SKM-1 treated with dmso at 0.1 percent for 144 hours (cell line): ENCODE measurements around the gene SEL1L2.
A peak's percentile ranks its signal among the peaks of the same experiment; 100 is the strongest.

Experiments used
- DNase-seq: peaks from one replicate; lab custom pipeline; 2025; ENCODE audit not compliant: unreplicated experiment; lab: John Stamatoyannopoulos, UW

SEL1L2 gene

DNA sequence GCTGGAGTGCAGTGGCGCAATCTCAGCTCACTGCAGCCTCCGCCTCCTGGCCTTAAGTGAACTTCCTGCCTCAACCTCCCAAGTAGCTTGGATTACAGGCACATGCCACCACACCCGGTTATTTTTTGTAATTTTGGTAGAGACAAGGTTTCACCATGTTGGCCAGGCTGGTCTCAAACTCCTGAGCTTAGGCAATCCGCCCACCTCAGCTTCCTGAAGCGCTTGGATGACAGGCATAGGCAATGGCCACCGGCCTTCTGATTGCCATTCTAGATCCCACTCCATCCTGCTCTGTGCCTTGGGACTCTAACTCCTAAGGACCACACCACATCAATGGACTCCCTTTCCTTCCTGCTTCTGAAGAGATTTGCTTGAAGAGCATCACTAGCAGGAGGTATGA, 60.6 kb downstream of the SEL1L2 start:
- DNase-seq, result no peak

GRCh38 chr20:13928901-13929300, 61.5 kb downstream of the SEL1L2 start:
- no peak for DNase-seq

- DNase-seq, result no peak
Measured at GRCh38 chr20:13927171-13927570, 63.2 kb downstream of the SEL1L2 start.

- DNase-seq, result no peak
Measured at GRCh38 chr20:13922241-13922640, 68.2 kb downstream of the SEL1L2 start.

DNA sequence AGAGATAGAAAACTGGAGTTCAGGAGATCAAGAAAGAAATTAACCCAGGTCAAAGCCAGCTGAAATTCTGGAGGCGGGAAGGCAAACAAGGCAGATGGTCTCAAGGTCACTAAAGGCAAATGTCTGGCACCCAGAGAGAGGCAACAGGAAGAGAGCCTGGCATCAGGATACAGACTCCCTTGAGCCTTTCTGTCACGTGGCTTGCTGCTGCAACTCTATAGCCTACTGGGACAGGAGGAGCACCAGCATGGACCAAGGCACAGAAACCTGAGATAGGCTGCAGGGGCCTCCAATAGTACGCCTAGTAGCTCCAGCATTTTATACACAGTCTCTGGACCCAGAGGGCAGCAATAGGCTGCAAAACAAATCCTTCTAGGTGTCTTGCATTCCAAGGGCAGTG, 75.1 kb downstream of the SEL1L2 start:
- no peak for DNase-seq

DNA sequence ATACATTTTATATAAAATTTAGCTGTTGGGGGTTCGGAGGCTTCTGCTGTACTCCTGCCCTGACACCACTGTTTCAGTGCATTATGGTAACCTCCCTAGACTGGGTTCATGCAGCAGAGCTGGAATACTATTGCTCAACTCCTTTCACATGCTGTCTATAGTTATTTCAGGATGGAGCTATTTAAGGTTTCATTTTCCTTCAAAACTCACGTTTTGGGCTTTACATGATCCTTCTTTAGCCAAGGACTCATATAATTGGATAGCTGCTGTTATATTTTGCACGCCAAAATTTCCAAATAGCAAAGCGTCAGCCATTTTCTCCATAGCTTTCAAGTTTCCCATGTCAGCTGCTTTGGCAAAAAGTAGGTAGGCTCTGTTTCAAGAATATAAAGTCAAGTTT, 76.8 kb downstream of the SEL1L2 start:
- DNase-seq, result no peak

- DNase-seq, result no peak
Measured at GRCh38 chr20:13913131-13913530, 77.3 kb downstream of the SEL1L2 start.

DNA sequence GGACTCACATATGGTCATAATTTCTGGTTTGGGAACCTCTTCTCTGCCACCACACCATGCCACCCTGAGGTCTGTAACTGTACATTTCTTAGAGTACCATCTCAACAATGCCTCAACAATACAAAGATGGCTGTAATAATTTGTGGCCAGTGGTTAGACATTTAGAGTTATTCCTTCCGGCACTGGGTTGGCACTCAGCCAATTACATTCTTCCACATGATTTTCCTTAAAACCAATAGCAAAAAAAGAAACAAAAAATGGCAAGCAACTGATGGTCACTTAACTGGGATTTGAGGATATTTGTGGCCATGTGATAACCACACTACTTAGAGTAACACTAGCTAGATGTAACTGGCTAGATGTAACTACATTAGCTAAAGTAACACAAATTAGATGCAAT, 79.9 kb downstream of the SEL1L2 start:
- DNase-seq, result no peak

DNA sequence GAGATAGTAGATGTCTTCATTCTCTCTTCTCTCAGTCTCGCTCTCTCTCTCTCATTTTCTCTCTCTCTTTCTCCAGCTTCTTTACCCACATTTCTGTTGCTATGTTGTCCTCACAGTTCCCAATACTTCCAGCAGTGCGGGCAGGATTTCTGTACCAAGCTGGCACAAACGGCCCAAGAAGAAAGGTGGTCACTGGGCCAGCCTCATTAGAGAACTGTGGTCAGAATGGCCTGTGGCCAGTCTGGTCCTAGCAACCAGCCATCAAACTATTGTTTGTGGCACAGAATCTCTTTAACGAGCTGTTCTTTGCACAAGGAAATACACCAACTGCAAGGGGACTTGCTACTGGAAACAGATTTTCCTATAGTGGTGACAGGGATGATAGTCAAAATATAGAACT, 81.3 kb downstream of the SEL1L2 start:
- no peak for DNase-seq

- DNase-seq, result no peak
Measured at GRCh38 chr20:13904766-13905165, 85.6 kb downstream of the SEL1L2 start.

DNA sequence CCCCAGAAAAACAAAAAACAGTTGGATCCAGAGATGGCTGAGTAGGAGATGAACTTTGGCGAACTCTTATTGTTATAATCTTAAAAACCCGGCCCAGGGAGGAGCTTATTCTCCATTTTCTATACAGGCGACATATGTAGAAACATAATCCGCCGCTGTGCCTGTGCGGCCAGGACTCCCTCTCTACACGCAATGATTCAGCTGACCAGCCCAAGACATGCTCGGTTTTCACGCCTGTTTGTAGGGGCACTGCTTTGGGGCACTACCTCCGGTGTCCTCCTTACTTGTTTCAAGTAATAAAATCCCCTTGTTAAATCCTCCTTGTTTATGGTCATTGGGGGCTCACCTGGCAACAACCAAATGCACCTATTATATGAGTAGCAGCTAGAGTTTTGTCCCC, 89.9 kb downstream of the SEL1L2 start:
- DNase-seq, result no peak

DNA sequence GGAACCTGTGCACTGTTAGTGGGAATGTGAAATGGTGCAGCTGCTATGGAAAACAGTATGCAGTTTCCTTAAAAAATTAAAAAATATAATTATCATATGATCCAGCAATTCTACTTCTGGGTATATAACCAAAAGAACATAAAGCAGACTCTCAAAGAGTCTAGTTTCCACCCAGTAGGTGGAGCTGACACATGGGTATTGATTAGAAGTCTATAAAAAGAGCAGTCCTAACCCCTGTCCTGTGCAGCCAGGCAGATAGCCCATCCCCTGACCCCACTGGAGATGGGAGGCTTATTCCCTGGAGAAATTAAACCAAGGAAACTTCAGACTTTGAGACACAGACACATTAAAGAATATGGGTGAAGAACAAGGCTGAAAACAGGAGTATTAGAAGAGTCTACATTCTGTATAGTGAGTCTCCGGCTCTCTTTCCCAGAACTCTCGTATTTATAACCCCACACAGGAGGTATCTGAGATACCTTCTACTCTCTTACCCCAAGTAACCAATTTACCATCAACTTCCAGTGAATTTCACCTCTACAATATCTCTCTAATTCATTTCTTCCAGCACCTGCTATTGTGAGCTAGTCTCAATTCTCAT, 92.3 kb downstream of the SEL1L2 start:
- peak; percentile 2 for DNase-seq

- DNase-seq, result no peak
Measured at GRCh38 chr20:13891575-13891974, 98.8 kb downstream of the SEL1L2 start.

DNA sequence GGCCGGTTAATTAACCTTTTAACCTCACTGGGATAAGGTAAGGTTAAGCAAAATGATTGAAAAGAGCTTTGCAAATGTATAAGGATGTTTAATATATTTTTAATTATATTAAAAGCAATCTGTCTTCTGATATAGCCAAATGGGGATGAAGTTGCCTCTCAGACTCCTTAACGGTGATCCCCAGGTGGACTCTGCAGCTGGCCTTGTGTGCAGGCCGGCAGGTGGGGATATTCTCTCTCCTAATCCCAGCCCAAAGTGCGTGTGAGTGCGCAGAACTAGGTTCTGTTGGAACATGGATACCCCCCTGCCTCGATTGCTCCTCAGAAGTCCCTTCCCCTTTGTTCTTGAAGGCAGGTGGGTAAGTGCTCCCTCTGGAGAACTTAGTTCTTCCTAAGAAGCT, 105.6 kb downstream of the SEL1L2 start:
- no peak for DNase-seq

DNA sequence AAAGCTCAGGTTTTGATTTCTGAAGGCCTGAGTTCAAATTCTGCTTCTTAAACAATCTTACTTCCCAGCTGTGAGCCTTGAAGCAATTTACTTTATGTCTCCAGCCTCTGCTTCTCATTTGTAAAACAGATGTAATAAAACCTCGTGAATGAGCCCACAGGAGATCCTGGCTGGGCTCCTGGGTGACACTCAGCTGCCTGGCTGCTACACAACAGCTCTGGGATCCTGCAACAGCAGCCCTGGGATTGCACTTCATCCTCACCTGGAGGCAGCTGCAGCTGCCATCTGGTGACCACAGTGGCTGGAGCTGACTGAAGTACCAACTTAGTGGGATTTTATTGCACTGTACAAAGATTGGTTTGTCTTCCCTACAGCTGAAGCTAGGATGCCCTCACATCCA, 107.0 kb downstream of the SEL1L2 start:
- no peak for DNase-seq

DNA sequence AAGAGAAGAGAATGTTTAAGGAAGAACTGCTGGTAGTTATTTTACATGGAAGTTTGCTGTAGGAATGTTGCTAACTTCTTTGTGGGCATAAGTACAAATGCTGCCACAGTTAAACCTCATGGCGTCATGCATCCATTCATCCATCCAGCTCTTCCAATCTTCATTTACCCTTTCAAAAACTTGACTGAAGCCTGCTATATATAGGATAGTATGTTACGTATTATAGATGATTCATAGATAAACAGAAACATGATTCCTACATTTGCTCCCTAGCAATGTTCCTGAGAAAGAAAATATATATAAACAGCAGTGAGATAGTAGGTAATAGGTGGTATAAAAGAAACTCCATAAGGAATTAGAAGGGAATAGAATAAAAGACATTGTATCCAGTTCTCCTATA, 111.8 kb downstream of the SEL1L2 start:
- no peak for DNase-seq

DNA sequence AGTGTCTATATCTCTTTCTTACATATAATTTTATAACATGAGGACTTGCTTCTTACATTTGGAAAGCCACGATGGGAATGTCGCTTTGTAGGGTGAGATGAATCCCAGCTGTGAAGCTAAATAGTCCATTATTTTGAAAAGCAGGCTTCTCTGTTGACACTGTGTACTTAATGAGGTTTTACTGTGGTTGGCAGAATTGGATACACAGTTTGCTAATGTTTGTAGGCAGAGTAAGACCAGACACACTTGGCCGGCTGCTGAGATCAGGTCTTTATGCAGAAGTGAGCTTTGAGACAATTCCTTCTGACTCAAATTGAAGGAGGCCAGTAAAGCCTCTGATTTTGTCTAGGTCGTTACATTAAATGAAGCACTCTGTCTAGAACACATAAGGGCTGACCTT, 112.6 kb downstream of the SEL1L2 start:
- no peak for DNase-seq

- DNase-seq, result no peak
Measured at GRCh38 chr20:13875265-13875811, 115.1 kb downstream of the SEL1L2 start.

DNA sequence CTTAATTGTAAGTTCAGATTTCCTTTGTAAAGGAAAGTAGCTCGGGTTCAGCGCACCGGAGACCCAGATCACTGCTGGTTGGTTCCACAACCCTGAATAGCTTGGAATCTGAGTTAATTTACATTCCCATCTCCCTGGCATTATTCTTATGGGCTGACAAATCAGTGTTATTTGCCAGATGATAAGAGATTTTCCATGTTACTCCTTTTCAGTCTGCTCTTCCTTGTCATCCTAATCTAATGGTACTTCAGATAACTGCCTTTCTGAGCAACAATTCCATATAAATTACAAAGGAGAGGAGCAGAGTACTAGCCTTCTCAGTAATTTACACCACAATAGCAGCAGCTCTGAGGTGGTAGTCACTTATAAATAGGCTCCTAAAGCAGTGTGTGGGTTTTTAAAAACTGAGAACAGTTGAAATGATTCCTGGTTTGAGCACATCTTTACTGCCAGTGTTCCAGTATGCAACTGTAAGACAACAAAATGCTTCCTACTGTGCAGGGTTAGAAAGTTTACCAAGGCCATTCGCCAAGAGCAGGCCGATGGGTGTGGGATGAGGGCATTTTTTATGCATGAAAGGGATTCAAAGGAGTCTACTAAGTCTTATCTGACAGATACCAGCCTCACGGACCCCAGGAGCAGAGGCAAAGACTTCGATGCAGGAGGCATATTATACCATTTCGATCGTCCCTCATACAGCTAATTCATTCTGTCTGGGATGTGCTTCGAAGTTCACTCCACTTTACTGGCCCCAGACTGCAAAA, 115.8 kb downstream of the SEL1L2 start:
- DNase-seq, result no peak

DNA sequence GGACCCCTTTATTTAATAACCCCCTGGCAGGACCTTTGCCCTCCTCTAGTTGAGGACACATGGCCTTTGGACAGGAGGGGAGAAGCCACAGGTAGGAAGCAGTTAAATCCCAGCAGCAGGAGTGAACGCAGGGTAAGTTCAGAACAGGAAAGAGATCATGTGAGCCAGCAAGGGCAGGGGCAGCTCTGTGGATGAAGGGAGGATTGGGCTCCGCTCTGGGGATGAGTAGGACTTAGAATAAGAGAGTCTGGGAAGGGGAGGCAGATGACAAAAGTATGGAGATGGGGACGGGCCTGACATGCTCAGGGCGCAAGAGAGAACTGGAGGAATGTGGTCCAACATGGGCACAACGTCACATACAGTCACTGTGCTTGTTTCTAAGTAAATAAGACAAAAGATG, 116.6 kb downstream of the SEL1L2 start:
- DNase-seq, result no peak

- DNase-seq, result peak; percentile 5
Measured at GRCh38 chr20:13870170-13870748, 120.2 kb downstream of the SEL1L2 start.

GRCh38 chr20:13868331-13868730, 122.1 kb downstream of the SEL1L2 start:
- DNase-seq, result peak; percentile 75
